Stimulated activated CD4-positive, alpha-beta T cell treated with anti-CD3 and anti-CD28 coated beads, Interleukin-12 subunit alpha, Interleukin-12 subunit beta, amount 100 ng/mL, for 4 hours (primary cell): ENCODE data around the gene WDR38.

Experiments used
- DNase-seq: peaks from one replicate; pipeline ENCODE4 v3.0.0-alpha.2; 2020

The WDR38 gene

DNA sequence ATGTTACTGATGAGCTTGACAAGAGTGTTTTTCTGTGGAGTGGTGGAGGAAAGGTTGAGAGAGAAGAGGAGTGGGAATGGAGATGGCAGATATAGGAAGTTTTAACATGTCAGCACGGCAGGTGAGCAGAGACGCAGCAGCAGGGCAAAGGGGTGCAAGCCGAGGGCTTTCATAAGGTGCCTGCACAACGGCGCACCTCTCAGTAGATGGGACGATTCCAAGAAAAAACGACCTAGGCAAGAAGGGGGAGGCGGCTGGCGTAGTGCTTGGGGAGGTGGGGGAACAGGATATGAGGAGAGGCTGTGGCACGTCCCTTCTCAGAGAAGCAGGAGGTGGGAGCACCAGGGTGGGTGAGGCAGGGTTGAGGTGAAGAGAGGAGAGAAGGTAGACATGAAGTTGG is 33.2 kb downstream of the WDR38 start:
- DNase-seq: no peak

DNA sequence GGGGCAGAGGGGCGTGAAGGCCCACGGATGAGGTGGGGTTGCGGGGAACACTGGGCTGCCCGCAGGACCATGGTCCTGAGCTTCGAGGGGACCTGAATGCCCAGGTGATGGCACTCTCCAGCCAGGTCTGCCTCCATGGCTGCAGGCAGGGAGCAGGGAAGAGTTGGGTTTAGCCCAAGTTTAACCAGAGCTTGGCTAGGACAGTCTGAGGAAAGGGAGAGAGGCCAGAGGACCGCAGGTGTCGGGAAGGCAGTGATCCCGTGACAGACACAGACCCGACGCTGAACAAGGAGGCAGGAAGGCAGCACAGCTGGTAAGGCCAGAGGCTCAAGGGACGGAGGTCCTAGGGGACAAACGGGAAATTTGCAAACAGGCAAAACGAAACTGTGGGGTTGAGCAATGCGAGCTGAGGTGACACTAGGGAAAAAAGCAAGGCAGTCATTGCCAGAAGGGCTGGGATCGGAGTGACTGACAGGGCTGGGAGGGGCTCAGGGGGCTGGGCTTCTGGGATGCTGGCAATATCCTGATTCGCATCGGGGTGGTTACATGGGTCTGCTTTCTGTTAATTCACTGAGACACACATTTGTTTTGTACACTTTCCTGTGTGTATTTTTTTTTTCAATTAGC is 33.7 kb downstream of the WDR38 start:
- no peak for DNase-seq

DNA sequence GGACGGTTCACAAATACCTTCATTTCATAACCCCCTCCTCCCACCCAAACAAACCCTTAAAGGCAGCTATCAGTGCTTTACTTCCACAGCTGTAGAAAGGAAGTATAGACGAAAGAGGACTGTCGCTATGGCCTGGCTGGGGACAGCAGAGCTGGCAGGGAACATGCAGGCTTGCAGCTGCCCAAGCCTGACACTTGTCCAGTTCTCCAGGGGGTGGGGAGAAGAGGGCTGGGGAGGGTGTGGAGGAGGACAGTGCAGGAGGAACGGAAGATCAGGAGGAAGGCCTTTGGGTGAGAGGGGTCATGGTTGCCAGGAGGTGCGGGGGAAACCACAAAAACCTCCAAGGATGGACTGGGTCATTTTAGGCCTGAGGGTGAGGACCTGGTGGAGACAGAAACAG is 34.6 kb downstream of the WDR38 start:
- no peak for DNase-seq

DNA sequence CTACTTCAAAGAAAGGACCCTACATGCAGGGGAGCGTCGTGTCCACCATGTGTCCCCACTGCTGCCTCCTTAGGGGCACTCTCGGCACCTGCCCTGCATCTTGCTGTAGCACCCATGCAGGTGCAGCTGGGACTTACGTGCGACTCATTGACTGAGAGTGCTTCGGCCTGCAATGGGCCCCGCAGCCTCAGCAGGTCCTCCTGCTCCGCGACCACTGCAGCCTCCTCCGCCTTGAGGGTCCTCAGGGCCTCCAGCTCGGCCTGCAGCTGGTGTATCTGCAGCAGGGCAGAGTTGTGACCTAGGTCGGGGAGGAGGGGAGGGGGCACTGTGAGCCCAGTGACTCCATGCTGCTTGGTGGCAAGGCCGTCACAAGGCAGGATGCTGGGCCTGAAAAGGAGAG is 35.7 kb downstream of the WDR38 start:
- no peak for DNase-seq

DNA sequence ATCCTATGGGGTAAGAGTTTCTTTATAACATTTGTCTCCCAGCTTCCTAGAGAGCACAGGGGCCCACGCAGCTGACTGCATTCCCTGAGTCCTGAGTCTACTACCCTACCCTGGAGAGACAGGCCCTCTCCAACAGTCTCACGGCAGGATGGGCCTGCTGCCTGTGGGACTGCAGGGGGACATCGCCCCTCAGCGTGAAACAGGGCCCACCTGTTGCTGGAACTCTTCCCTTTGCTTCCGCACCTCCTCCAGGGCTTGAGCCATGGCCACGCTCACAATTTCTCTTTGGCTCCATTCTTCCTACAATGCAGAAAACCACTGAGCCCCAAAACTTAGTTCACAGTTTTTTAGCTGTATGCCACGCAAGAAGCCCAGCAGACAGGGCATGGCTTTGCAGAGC is 36.9 kb downstream of the WDR38 start:
- DNase-seq: no peak

DNA sequence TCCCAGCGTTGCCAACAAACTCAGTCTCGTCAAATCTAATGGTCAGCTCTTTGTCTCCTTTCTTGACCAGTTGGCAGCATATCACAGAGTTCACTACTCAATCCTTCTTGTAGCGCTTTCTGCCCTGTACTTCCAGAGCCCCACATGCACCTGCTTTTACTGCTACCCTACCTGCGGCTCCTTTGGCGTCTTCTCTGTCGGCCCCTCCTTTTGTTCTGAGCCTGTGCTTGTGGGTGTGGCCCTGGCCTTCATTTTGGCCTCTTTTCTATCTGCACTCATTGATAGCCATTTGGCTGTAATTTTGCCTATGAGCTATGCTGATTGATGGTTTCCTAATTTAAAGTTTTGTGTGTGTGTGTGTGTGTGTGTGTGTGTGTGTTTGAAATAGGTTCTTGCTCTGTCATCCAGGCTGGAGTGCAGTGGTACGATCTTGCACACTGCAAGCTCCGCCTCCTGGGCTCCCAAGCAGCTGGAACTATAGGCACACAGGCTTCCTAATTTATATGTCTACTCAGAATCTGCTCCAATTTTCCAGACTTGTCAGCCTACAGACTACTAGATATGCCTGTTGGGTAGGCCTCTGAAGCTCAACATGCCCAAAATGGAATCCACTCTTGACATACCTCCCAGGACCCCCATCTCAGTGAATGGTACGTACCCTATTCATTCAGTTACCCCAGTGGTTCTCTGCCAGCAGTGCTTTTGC is 40.9 kb downstream of the WDR38 start:
- DNase-seq: no peak

DNA sequence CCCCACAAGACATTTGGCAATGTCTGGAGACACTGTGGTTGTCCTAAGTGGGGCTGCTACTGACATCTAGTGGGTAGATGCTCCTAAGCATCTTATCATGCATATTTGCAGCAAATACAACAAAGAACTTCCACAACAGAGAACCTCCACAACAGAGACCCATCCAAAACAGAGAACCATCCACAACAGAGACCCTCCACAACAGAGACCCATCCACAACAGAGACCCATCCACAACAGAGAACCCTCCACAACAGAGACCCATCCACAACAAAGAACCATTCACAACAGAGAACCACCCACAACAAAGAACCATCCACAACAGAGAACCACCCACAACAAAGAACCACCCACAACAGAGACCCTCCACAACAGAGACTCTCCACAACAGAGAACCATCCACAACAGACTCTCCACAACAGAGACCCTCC is 41.5 kb downstream of the WDR38 start:
- DNase-seq: no peak

DNA sequence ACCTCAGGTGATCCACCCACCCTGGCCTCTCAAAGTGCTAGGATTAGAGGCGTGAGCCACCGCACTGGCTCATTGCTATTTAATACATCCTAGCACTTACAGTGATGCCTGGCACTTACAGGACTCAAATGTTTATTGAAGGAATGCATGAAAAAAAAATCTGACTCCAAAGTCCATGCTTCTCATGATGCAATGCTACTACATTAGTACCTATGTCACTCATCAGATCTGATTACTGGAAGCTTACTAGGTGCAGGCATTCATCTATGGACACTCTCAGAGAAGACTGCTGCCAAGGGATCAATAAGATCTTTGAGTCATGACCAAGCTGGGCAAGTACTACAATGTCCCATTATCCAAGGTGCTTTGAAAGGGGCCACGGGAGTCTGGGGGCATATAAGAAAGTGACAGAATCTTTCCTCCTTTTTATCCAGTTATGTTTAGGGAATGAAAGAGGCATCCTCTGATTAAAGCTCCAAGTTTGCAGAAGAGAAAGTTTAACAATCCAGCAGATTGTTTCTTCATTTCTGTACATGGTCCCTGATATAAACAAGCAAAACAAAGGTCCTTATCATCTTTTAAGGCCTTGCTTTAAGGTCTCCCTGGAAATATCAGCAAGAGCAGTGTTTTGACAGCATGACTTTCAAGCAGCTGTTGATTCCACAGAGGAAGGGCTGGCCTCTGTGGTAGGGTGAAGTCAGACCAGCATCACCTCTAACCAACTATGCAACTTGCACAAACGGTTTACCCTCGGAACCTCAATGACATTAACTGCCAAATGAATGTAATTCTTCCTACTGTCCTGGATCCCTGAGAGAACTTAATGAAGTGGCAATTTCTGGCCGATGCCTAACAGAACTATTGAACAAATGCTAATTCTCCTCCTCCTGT is 44.6 kb downstream of the WDR38 start:
- DNase-seq: no peak

DNA sequence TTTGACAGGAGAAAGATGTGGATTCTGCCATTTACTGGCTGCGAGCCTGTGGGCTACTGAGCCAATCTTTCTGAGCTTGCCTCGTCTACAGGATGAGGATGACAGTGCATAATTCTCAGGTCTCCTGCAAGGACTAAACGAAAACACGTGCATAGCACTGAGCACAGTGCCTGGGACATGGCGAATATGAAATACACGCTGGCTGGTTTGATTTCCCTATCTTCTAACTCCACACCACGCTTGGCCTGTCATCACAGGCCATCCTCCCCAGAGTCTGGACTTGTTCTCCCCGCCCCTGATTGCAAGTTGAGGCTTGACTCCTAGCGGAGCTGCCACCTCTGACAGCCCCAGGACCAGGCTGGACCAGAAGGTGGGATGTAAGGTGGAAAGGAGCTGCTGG is 46.6 kb downstream of the WDR38 start:
- no peak for DNase-seq

DNA sequence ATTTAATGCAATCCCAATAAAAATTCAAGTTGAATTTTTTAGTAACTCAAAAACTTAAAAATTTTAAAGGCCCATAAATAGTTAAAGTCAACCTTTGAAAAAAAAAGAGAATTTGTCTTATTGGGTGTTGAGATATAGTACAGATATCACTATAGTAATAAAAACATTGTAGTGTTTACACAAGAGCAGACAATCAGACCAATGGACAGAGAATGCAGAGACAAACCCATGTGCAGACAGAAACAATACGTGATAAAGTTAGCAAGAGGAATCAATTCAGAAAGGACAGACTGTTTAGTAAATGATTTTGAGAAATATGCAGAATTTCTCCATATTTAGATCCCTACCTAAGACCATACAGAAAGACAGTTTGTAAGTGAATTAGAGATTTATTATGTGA is 53.7 kb downstream of the WDR38 start:
- no peak for DNase-seq
